Naive thymus-derived CD4-positive, alpha-beta T cell (primary cell): ENCODE measurements around the gene GLIPR2. TPM values are rescaled to one million over a fixed set of nuclear protein-coding genes. Genes with fewer than 3 reads are reported as not detected.

Source experiments
- ATAC-seq: fragments of 150-1000 bp; cut with Tn5 transposase; 2 replicates; pipeline ENCODE4 v1.10.0; 2021; ENCODE audit warnings: mild to moderate bottlenecking, moderate library complexity
- CTCF ChIA-PET: fragments of 350-600 bp; sonication (Branson Sonifier 250); formaldehyde crosslinking; loops from one replicate; lab custom pipeline; 2021; ENCODE audit warnings: antibody characterized with exemption; lab: Charles Lee
- POLR2A ChIA-PET: fragments of 350-600 bp; sonication (Branson Sonifier 250); formaldehyde crosslinking; loops from one replicate; lab custom pipeline; 2021; ENCODE audit warnings: antibody characterized with exemption, inconsistent platforms; lab: Charles Lee
- DNase-seq, 9 donors: peaks; one replicate each; pipeline versions ENCODE4 v3.0.0 to v3.0.0-alpha.2; 2020 to 2022; ENCODE audit warnings: mixed read lengths in 1 of 9
- H3K27ac ChIP-seq: one replicate; pipeline ENCODE4 v1.7.0; 2013; ENCODE audit warnings: mild to moderate bottlenecking, low read depth, low read length, moderate library complexity
- H3K27me3 ChIP-seq, 2 donors: one replicate each; pipeline ENCODE4 v1.7.0; 2013; ENCODE audit warnings: low read length in 2 of 2, mild to moderate bottlenecking in 2 of 2, moderate library complexity in 2 of 2; ENCODE audit not compliant: control insufficient read depth in 2 of 2, insufficient read depth in 2 of 2
- H3K36me3 ChIP-seq, 3 experiments: 1 replicate in 2 of 3; 2 replicates in 1 of 3; pipeline ENCODE4 v1.7.0; 2013; ENCODE audit warnings: low read length in 3 of 3, mild to moderate bottlenecking in 3 of 3, moderate library complexity in 1 of 3; ENCODE audit not compliant: insufficient read depth in 3 of 3, control insufficient read depth in 2 of 3
- H3K4me1 ChIP-seq, 2 donors: one replicate each; pipeline ENCODE4 v1.7.0; 2013; ENCODE audit warnings: low read length in 2 of 2, mild to moderate bottlenecking in 2 of 2, moderate library complexity in 1 of 2; ENCODE audit not compliant: control insufficient read depth in 2 of 2, insufficient read depth in 2 of 2
- H3K4me3 ChIP-seq: 2 replicates; pipeline ENCODE4 v1.7.0; 2013; ENCODE audit warnings: mild to moderate bottlenecking, low read length
- H3K9me3 ChIP-seq, 3 experiments: 1 replicate in 2 of 3; 2 replicates in 1 of 3; pipeline ENCODE4 v1.7.0; 2013; ENCODE audit warnings: low read length in 3 of 3; ENCODE audit not compliant: control insufficient read depth in 2 of 3
- H3K27ac Mint-ChIP-seq, 9 donors: one replicate each; pipeline ENCODE4 v1.8.0; 2020 to 2022; ENCODE audit warnings: mixed read lengths in 9 of 9, mild to moderate bottlenecking in 8 of 9, moderate library complexity in 5 of 9, inconsistent platforms in 2 of 9
- H3K27me3 Mint-ChIP-seq, 5 donors: one replicate each; pipeline ENCODE4 v1.8.0; 2021 to 2022; ENCODE audit warnings: mixed read lengths in 5 of 5, mild to moderate bottlenecking in 1 of 5
- H3K36me3 Mint-ChIP-seq, 5 donors: one replicate each; pipeline ENCODE4 v1.8.0; 2020 to 2022; ENCODE audit warnings: mixed read lengths in 5 of 5, mild to moderate bottlenecking in 3 of 5, inconsistent platforms in 1 of 5
- H3K4me1 Mint-ChIP-seq, 7 donors: one replicate each; pipeline ENCODE4 v1.8.0; 2020 to 2022; ENCODE audit warnings: mixed read lengths in 7 of 7, mild to moderate bottlenecking in 3 of 7, inconsistent platforms in 1 of 7
- H3K4me3 Mint-ChIP-seq, 10 donors: one replicate each; pipeline ENCODE4 v1.8.0; 2020 to 2022; ENCODE audit warnings: mild to moderate bottlenecking in 10 of 10, mixed read lengths in 10 of 10, moderate library complexity in 6 of 10, inconsistent platforms in 2 of 10
- H3K9me3 Mint-ChIP-seq, 11 donors: one replicate each; pipeline ENCODE4 v1.8.0; 2020 to 2022; ENCODE audit warnings: mixed read lengths in 11 of 11, mild to moderate bottlenecking in 4 of 11, inconsistent platforms in 1 of 11, moderate library complexity in 1 of 11
- intact Hi-C, 2 donors: fragments of 100-400 bp; cut with micrococcal nuclease; formaldehyde crosslinking; loops; one replicate each; pipeline ENCODE4 v1.15.1; 2023
- polyA plus RNA-seq, 2 donors: library from polyadenylated mRNA; unstranded; fragments of 300-500 nt; fragmentation: Illumina TruSeq; gene quantifications; one replicate each; pipeline ENCODE4 v1.2.3, GENCODE V29; 2021
- total RNA-seq, 6 experiments: library from RNA in 5 of 6; stranded (reverse) in 5 of 6; gene quantifications; 1 replicate in 5 of 6; 2 replicates in 1 of 6; pipeline ENCODE4 v1.2.3 and lab custom pipeline; 2021 to 2026

The GLIPR2 gene
- total and polyA plus RNA-seq, 7 experiments from 2014 or later: 7.7 to 74.7 (median 38.8) TPM

GRCh38 chr9:36189976-36190375 is 53.4 kb downstream of the GLIPR2 start:
- no peaks in the 10 kb centered on the region for H3K9me3 ChIP-seq
- peaks cover 25 to 35% of the 10 kb centered on the region in 2 donors for H3K4me1 ChIP-seq
- intact Hi-C loops: loop anchor here (1.0 to 10.0 kb wide), 24 partner anchors 24 to 1813 kb away; partner anchors contain the start of genes GNE (in 2 of the 2), ATOSB (in 1 of the 2), FAM221B (in 1 of the 2) and GLIPR2 (in 1 of the 2)
- peak overlapping the region; percentile 86 to 98 (median 95) for H3K4me3 Mint-ChIP-seq
- POLR2A ChIA-PET: interaction anchor here (0.5 to 5.7 kb wide), 10 partner anchors 12 to 294 kb away, joined by 3 to 30 read pairs (median 4); partner anchors contain the start of gene GNE
- peak overlapping the region; percentile 91 for H3K27ac ChIP-seq
- peaks cover 0 to 12% (median 0%) of the 10 kb centered on the region in 3 experiments for H3K36me3 ChIP-seq
- ATAC-seq: no peak
- H3K27me3 ChIP-seq: no peaks in the 10 kb centered on the region
- DNase-seq: no peak
- peaks cover 38 to 52% (median 44%) of the 10 kb centered on the region in 7 donors for H3K4me1 Mint-ChIP-seq
- no peaks in the 10 kb centered on the region for H3K27me3 Mint-ChIP-seq
- CTCF ChIA-PET: interaction anchor here (0.6 to 2.6 kb wide), 13 partner anchors 9 to 934 kb away, joined by 3 to 25 read pairs (median 4); partner anchors contain the start of gene GNE
- H3K4me3 ChIP-seq: peak overlapping the region; percentile 98
- H3K9me3 Mint-ChIP-seq: no peaks in the 10 kb centered on the region
- H3K36me3 Mint-ChIP-seq: peaks cover 0 to 16% (median 7%) of the 10 kb centered on the region in 5 donors
- H3K27ac Mint-ChIP-seq: peak overlapping the region in 6 of 9 donors; percentile 17 to 95 (median 84)

- intact Hi-C loops: loop anchor here (1.0 to 10.0 kb wide), 24 partner anchors 24 to 1813 kb away; partner anchors contain the start of genes GNE (in 2 of the 2), ATOSB (in 1 of the 2), FAM221B (in 1 of the 2) and GLIPR2 (in 1 of the 2)
- Mint-ChIP-seq H3K9me3 (no peaks in the 10 kb centered on the region), H3K4me1 (peaks cover 43 to 58% (median 49%) of the 10 kb centered on the region in 7 donors), H3K27me3 (no peaks in the 10 kb centered on the region), H3K27ac (peak within 1 kb of the TSS; percentile 80 to 97 (median 94)), H3K4me3 (peak within 1 kb of the TSS; percentile 86 to 98 (median 95)), H3K36me3 (peaks cover 0 to 18% (median 12%) of the 10 kb centered on the region in 5 donors)
- POLR2A ChIA-PET: interaction anchor here (0.5 to 5.7 kb wide), 12 partner anchors 8 to 301 kb away, joined by 3 to 30 read pairs (median 4); partner anchors contain the start of gene GNE
- peaks cover 0 to 12% (median 0%) of the 10 kb centered on the region in 3 experiments for H3K36me3 ChIP-seq
- peak; percentile 75 to 97 (median 96) for DNase-seq
- H3K27me3 ChIP-seq: no peaks in the 10 kb centered on the region
- ATAC-seq: peak; percentile 99
- peak within 1 kb of the TSS; percentile 91 for H3K27ac ChIP-seq
- peaks cover 25 to 35% of the 10 kb centered on the region in 2 donors for H3K4me1 ChIP-seq
- H3K9me3 ChIP-seq: no peaks in the 10 kb centered on the region
- H3K4me3 ChIP-seq: peak within 1 kb of the TSS; percentile 98
- CTCF ChIA-PET: interaction anchor here (0.5 to 2.6 kb wide), 13 partner anchors 8 to 1482 kb away, joined by 3 to 25 read pairs (median 4); partner anchors contain the start of gene GNE
These were observed 54.1 kb downstream of the GLIPR2 start, which contains the start of gene CLTA for GRCh38 chr9:36190388-36191289. TSS of gene CLTA (plus strand) at chr9:36190921. CDS start at chr9:36191057, 136 bp downstream.

GRCh38 chr9:36191290-36191645 is 54.7 kb downstream of the GLIPR2 start:
- peak overlapping the region; percentile 86 to 98 (median 95) for H3K4me3 Mint-ChIP-seq
- Histone ChIP-seq H3K27me3 (no peaks in the 10 kb centered on the region), H3K4me3 (peak overlapping the region; percentile 98), H3K4me1 (peaks cover 25 to 35% of the 10 kb centered on the region in 2 donors), H3K9me3 (no peaks in the 10 kb centered on the region), H3K27ac (peak overlapping the region; percentile 91), H3K36me3 (peaks cover 0 to 12% (median 0%) of the 10 kb centered on the region in 3 experiments)
- no peaks in the 10 kb centered on the region for H3K27me3 Mint-ChIP-seq
- ChIA-PET POLR2A (interaction anchor here (0.5 to 5.7 kb wide), 8 partner anchors 8 to 300 kb away, joined by 3 to 30 read pairs (median 4); partner anchors contain the start of gene GNE), CTCF (interaction anchor here (0.5 to 2.6 kb wide), 9 partner anchors 9 to 1483 kb away, joined by 3 to 25 read pairs (median 4); no protein-coding TSS in a partner anchor)
- peaks cover 43 to 58% (median 49%) of the 10 kb centered on the region in 7 donors for H3K4me1 Mint-ChIP-seq
- H3K36me3 Mint-ChIP-seq: peaks cover 0 to 18% (median 12%) of the 10 kb centered on the region in 5 donors
- intact Hi-C loops: loop anchor here (2.0 to 10.0 kb wide), 9 partner anchors 46 to 1814 kb away; partner anchors contain the start of genes ATOSB (in 1 of the 2), FAM221B (in 1 of the 2), MELK (in 1 of the 2) and MYORG (in 1 of the 2)
- no peaks in the 10 kb centered on the region for H3K9me3 Mint-ChIP-seq
- DNase-seq (peak in 7 of 9 donors; percentile 24 to 46 (median 32)), ATAC-seq (peak; percentile 12)
- peak overlapping the region; percentile 80 to 97 (median 91) for H3K27ac Mint-ChIP-seq

GRCh38 chr9:36191686-36192085 is 55.2 kb downstream of the GLIPR2 start:
- H3K4me3 ChIP-seq: peak overlapping the region; percentile 98
- CTCF ChIA-PET: interaction anchor here (0.7 to 1.1 kb wide), 3 partner anchors 10 to 138 kb away, joined by 3 to 5 read pairs (median 3); no protein-coding TSS in a partner anchor
- H3K27ac ChIP-seq: peak overlapping the region; percentile 91
- POLR2A ChIA-PET: interaction anchor here (0.5 to 5.7 kb wide), 6 partner anchors 7 to 87 kb away, joined by 3 to 30 read pairs (median 4); partner anchors contain the start of gene GNE
- intact Hi-C loops: loop anchor here (2.0 to 10.0 kb wide), 9 partner anchors 46 to 1814 kb away; partner anchors contain the start of genes ATOSB (in 1 of the 2), FAM221B (in 1 of the 2), MELK (in 1 of the 2) and MYORG (in 1 of the 2)
- H3K9me3 ChIP-seq: no peaks in the 10 kb centered on the region
- no peaks in the 10 kb centered on the region for H3K9me3 Mint-ChIP-seq
- peak overlapping the region; percentile 80 to 97 (median 91) for H3K27ac Mint-ChIP-seq
- peaks cover 0 to 18% (median 12%) of the 10 kb centered on the region in 5 donors for H3K36me3 Mint-ChIP-seq
- ATAC-seq (no peak), DNase-seq (no peak)
- H3K4me3 Mint-ChIP-seq: peak overlapping the region; percentile 86 to 98 (median 95)
- no peaks in the 10 kb centered on the region for H3K27me3 ChIP-seq
- H3K4me1 ChIP-seq: peaks cover 28 to 35% of the 10 kb centered on the region in 2 donors
- H3K4me1 Mint-ChIP-seq: peaks cover 43 to 62% (median 52%) of the 10 kb centered on the region in 7 donors
- no peaks in the 10 kb centered on the region for H3K27me3 Mint-ChIP-seq
- H3K36me3 ChIP-seq: peaks cover 0 to 12% (median 0%) of the 10 kb centered on the region in 3 experiments

GRCh38 chr9:36192196-36192595 is 55.7 kb downstream of the GLIPR2 start:
- H3K27ac Mint-ChIP-seq: peak overlapping the region in 8 of 9 donors; percentile 22 to 97 (median 86)
- intact Hi-C loops: loop anchor here (5.0 to 10.0 kb wide), 4 partner anchors 45 to 1815 kb away; partner anchors contain the start of genes ATOSB (in 1 of the 2), FAM221B (in 1 of the 2), MYORG (in 1 of the 2) and TMEM8B (in 1 of the 2)
- H3K4me1 ChIP-seq: peaks cover 33 to 35% of the 10 kb centered on the region in 2 donors
- no peak for DNase-seq
- H3K27me3 Mint-ChIP-seq: no peaks in the 10 kb centered on the region
- peaks cover 0 to 15% (median 2%) of the 10 kb centered on the region in 3 experiments for H3K36me3 ChIP-seq
- no peaks in the 10 kb centered on the region for H3K9me3 Mint-ChIP-seq
- H3K4me1 Mint-ChIP-seq: peaks cover 43 to 64% (median 54%) of the 10 kb centered on the region in 7 donors
- peak overlapping the region; percentile 98 for H3K4me3 ChIP-seq
- peak overlapping the region; percentile 86 to 98 (median 95) for H3K4me3 Mint-ChIP-seq
- peaks cover 0 to 18% (median 12%) of the 10 kb centered on the region in 5 donors for H3K36me3 Mint-ChIP-seq
- ATAC-seq: no peak
- no peaks in the 10 kb centered on the region for H3K27me3 ChIP-seq
- no peaks in the 10 kb centered on the region for H3K9me3 ChIP-seq
- CTCF ChIA-PET: interaction anchor here (0.7 to 1.0 kb wide), 2 partner anchors 17 to 137 kb away, joined by 3 to 5 read pairs; no protein-coding TSS in a partner anchor
- POLR2A ChIA-PET: interaction anchor here (0.6 to 5.7 kb wide), 3 partner anchors 10 to 87 kb away, joined by 3 to 30 read pairs (median 4); no protein-coding TSS in a partner anchor
- H3K27ac ChIP-seq: peak overlapping the region; percentile 91
